GM18519 (cell line): Measurements from ENCODE around the gene ASB10.
A peak's percentile ranks its signal among the peaks of the same experiment; 100 is the strongest.

ENCODE experiments used
- ATAC-seq: cut with Tn5 transposase; IDR thresholded peaks from one replicate; pipeline ENCODE4 v1.9.1; 2021; ENCODE audit warnings: mild to moderate bottlenecking, moderate library complexity; ENCODE audit not compliant: unreplicated experiment, low FRiP score

ASB10 gene

DNA sequence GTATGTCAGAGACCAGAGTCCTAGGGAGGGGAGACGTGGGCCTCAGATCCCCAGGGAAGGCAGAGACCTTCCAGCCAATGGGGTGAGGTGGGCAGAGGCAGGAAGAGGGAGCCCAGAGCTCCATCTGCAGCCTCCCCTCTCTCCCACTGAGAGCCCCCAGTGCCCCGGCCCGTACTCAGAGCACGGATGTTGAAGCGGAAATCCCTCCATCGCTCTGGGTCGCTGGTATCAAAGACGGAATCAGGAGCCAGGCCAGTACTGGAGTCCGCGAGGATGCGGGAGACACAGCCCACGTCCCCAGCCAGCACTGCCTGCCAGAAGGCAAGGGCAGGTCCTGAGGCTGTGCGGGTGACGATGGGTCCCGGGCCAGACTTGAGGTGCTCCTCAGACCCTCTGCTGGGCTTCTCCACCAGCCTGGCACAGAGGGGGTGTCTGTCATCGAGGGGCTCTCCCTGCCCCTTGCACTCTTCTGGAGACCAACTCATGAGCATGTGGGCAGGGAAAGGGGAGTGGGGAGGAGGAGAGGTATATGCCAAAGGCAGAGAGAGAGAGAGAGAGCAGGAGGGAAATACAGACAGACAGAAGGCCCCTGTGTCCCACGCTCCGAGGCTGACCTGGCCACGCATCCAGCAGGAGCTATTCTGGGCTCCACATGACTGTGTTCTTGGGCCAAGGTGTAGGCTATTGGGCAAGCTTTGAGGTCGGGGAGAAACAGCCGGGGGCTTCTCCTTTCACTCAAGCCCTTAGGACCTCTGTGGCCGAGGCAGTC, at the start of gene ASB10:
ASB10 (minus strand) TSS at position 611 of the 769 bp plus-strand sequence; CDS start at position 491, 120 bp downstream.
- ATAC-seq: no peak

GRCh38 chr7:151236406-151236805, 49.4 kb upstream of the ASB10 start:
- no peak for ATAC-seq

- ATAC-seq: no peak
These were observed 48.2 kb upstream of the ASB10 start for GRCh38 chr7:151235091-151235787.

DNA sequence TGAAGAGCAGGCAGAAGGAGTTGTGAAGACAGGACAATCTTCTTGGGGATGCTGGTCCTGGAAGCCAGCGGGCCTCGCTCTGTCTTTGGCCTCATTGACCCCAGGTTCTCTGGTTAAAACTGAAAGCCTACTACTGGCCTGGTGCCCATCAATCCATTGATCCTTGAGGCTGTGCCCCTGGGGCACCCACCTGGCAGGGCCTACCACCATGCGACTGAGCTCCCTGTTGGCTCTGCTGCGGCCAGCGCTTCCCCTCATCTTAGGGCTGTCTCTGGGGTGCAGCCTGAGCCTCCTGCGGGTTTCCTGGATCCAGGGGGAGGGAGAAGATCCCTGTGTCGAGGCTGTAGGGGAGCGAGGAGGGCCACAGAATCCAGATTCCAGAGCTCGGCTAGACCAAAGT, 46.8 kb upstream of the ASB10 start:
- no peak for ATAC-seq

GRCh38 chr7:151232917-151233701, 46.1 kb upstream of the ASB10 start:
- ATAC-seq: no peak

DNA sequence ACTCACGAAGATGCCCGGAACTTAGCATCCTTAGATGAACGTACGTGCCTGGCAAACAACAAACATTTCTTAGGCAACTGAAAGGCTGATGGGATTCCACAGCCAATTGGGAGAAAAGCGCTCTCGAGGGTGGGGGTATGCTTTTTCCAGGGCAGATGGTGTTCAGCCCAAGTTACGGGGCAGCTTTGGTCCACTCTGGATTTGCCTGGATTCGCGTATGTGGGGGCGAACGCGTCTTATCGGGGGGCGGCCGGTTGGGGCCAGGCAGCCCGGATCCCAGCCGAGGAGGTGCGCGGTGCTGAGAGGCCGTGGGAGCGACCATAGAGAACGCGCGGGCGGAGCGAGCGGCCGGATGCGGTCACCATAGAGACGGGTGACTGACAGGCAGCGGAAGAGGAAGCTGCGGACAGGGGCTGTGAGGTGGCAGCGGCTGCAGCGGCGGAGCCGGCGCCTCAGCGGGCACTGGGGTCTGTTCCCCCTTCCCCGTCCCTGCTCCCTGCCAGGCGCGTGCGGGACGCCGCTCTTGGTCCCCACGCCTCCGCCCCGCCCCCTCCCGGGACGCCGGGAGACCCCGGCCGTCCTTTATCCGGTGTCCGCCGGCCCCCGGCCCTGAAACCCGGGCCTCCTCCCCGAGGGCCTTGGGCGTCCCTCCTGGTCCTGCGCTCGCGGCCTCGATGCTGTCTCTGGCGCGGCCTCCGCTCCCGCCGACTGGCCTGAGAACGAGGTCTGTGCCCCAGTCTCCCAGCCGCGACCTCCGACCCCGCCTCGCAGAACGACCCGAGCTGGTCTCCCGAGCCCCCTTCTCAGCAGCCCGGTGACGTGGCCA, 45.3 kb upstream of the ASB10 start, which contains the start of gene CHPF2:
CHPF2 (plus strand) TSS at position 393 of the 826 bp plus-strand sequence. CDS start 1,529 bp downstream, outside the sequence.
- peak; percentile 74 for ATAC-seq

DNA sequence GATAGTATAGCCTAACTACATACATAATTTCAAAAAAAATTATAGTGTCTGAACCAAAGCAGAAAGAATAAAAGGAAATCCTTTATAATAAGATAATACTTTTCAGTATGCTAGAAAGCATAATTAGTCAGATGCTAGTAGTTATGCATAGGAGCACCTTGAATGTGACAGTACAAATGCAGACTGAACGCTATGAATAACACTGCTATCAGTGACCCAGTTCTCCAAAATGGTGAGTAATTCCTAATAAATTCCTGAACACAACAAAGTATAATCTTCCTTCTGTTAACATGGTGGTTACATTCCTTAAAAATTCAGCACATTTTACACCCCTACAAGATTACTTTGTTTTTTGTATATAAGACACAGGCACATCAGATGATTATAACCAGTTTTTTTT, 44.0 kb upstream of the ASB10 start:
- no peak for ATAC-seq

- no peak for ATAC-seq
These were observed 42.2 kb upstream of the ASB10 start for GRCh38 chr7:151229249-151229648.

- ATAC-seq: no peak
These were observed 41.2 kb upstream of the ASB10 start for GRCh38 chr7:151228024-151228866.

GRCh38 chr7:151226875-151227782, 40.1 kb upstream of the ASB10 start, which contains the start of gene ABCF2:
Gene ABCF2 (minus strand): TSS chr7:151227205. CDS start chr7:151226458, 747 bp downstream.
- ATAC-seq: peak; percentile 98

DNA sequence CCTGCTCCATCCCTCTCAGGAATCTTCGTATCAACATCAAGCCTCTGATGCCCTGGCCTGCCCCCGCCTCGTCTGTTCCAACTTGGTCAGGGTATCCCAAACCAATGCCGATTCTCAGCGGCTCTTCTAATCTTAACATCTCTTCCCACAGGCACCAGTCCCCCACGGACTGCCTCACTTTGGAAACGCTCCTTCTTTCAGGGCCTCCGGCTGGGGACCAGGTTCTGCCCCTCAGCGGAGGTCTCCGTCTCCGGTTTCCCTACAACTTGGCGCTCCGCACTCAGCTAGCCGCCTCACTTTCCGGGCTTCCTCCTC, 39.5 kb upstream of the ASB10 start:
- ATAC-seq: no peak

DNA sequence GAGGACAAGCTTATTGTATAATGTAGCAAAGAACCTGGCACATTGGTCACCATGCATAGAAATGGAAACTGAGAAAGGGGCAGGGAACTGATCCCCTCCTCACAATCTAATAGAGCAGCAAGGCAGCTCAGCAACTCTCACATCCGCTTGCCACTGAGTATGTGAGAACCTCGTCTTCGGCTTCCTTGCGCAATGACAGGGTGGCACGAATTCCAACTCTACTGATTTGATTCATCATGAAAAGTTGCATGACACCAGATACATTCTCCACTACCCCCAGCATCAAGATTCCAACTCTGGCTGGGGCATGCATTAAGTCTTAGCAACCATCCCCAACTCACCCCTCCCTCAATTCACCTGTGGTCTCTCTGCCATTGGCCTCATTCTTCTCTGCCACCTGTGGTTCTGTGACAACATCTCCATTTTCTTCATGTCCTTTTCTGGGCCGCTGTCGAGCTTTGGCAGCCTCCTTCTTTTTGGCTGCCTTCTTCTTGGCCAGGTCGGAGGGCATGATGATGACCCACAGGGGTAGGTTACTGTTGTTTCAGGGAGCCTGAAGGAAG, 39.0 kb upstream of the ASB10 start:
- ATAC-seq: no peak

DNA sequence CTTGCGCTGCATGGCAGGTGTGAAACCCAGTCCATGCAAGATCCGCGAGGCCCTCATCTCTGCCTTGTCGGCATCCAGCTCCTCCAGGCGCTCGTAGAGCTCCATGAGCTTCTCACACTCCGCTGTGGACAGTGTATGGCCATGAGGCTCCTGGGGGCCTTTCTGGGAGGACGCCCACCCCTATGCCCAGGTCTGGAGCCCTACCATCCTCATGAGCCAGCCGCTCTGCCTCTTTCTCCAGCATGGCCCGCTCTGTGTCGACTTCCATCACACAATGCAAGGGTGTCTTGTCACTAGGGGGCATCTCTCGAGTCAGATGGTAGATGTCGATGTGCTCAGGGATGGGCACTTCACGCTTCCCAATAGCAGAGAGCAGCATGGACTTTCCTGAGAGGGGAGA, 36.7 kb upstream of the ASB10 start:
- no peak for ATAC-seq

GRCh38 chr7:151218170-151218569, 31.1 kb upstream of the ASB10 start:
- ATAC-seq: no peak

DNA sequence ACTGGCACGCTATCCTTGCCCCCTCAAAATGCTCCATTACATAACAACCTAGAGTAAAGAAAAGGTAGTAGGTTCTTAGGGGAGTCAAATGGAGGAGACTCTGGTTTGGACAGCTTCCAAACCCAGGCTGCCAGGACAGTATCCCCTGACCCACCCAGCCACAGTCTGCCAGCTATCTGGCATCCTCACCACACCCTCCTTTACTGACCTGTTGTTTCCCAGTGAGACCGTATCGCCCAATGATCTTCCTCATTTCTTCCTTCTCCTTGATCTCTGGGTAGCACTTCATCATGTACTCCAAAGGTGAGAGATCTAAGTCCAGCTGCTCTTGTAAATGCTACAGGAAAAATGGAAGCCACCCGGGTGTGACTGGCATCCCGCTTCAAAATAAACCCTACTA, 28.3 kb upstream of the ASB10 start:
- ATAC-seq: no peak

DNA sequence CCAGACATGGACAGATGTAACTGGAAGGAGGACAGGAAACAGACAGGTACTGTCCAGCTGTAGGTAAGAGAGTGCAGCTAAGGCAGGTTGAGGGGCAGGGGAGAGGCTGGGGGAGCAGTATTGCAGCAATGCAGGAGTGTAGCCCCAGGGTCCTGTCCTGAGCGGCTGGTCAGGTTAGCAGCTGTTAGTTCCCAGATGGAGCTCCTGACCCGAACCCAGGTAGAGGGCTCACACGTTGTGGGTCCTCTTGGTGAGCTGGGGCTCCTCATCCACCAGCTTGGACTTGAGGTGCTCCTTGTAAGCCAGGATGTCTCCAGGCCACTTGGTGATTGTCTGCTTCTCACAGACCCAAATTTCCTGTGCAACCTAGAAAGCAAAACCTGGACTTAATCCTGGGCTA, 26.8 kb upstream of the ASB10 start:
- no peak for ATAC-seq

DNA sequence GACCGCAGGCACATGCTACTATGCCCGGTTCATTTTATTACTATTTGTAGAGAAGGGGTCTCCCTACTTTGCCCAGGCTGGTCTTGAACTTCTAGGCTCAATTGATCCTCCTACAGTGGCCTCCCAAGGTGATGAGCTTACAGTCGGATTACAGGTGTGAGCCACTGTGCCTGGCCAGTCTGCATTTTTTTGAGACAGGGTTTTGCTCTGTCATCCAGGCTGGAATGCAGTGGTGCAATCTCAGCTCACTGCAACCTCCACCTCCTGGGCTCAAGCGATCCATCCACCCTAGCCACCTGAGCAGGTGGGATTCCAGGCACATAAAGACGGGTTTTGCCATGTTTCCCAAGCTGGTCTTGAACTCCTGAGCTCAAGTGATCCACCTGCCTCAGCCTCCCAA, 25.6 kb upstream of the ASB10 start:
- ATAC-seq: no peak

DNA sequence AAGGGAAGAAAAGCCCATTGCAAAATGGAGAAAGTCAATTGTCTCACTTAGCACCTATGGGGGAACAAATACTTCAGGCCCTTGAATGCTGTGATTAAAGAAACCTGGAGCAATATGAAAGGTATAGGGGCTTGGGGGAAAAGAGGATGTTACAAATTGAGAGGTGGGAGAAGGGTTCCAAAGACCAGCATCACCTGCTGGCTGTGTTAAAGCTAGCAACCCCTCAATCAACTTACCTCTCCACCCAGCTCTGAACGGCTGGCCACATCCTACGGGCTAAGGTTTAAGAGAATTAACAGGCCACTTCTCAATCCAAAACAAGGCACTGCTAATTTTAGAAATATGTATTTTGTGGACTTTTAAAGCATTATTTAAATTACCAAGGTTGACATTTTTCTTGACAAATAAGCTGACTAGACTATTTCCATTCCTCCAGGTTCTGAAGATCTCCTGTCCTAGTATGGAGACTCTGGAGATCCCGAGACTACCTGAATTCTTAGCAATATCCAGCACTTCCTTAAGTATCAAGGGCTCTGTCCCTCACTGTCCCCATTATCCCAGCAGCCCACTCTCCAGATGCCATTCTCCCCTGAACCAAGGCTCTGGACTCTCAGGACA, 24.2 kb upstream of the ASB10 start:
- no peak for ATAC-seq
